Measurements from ENCODE around the gene FOXF2. TPM values are rescaled to one million over a fixed set of nuclear protein-coding genes. Genes with fewer than 3 reads are reported as not detected.
"Not testable (repeated sequence)": the region's sequence is repeated elsewhere in the genome, so short reads cannot be mapped to it uniquely, and the experiment has no call there.

FOXF2 gene
- total RNA-seq, 1 donor, result 8.1 TPM

DNA sequence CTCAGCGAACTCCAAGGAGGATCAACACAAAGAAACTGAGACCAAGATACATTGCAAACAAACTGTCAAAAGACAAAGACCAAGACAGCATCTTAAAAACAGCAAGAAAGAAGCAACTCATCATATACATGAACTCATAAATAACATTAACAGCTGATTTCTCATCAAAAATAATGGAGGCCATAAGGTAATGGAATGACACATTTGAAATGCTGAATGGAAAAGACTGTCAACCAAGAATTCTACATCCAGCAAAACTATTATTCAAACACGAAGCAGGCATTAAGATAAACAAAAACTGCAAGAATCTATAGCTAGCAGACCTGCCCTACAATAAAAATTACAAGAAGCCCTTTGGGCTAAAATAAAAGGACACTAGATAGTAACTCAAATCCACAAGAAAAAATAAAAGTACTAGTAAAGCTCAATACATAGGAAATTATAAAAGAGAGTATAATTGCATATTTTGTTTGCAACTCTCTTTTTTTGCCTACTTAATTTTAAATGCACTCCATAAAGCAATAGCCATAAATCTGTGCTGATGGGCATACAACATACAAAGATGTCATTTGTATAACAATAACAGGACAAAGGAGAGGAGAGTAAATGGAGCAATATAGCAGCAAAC is 37.9 kb upstream of the FOXF2 start:
- no peak overlapping the region for H3K4me3 ChIP-seq (ENCODE audit: low read depth, low read length)
- no peak for DNase-seq (ENCODE audit: low read depth)
- TF ChIP-seq, protein P1, sequence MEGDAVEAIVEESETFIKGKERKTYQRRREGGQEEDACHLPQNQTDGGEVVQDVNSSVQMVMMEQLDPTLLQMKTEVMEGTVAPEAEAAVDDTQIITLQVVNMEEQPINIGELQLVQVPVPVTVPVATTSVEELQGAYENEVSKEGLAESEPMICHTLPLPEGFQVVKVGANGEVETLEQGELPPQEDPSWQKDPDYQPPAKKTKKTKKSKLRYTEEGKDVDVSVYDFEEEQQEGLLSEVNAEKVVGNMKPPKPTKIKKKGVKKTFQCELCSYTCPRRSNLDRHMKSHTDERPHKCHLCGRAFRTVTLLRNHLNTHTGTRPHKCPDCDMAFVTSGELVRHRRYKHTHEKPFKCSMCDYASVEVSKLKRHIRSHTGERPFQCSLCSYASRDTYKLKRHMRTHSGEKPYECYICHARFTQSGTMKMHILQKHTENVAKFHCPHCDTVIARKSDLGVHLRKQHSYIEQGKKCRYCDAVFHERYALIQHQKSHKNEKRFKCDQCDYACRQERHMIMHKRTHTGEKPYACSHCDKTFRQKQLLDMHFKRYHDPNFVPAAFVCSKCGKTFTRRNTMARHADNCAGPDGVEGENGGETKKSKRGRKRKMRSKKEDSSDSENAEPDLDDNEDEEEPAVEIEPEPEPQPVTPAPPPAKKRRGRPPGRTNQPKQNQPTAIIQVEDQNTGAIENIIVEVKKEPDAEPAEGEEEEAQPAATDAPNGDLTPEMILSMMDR (IDR thresholded peaks at IDR 0.05; ENCODE audit: insufficient read depth, low read length), result no peak

DNA sequence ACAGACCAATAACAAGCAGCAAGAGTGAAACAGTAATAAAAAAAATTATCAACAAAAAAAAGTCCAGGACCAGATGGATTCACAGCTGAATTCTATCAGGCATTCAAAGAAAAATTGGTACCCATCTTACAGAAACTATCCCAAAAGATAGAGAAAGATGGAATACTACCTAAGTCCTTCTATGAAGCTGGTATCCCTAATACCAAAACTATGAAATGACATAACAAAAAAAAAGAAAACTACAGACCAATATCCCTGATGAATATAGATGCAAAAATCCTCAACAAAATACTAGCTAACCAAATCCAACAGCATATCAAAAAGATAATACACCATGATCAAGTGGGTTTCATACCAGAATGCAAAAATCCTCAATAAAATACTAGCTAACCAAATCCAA is 34.3 kb upstream of the FOXF2 start:
- H3K4me3 ChIP-seq (ENCODE audit: low read depth, low read length); DNase-seq (ENCODE audit: low read depth): not testable (repeated sequence)

DNA sequence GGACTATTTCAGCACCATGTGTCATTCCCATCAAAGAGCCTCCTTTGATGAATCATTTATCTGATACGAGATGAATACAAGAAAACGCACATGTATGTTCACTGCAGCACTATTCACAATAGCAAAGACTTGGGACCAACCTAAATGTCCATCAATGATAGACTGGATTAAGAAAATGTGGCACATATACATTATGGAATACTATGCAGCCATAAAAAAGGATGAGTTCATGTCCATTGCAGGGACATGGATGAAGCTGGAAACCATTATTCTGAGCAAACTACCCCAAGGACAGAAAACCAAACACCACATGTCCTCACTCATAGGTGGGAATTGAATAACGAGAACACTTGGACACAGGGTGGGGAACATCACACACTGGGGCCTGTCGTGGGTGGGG is 27.7 kb upstream of the FOXF2 start:
- DNase-seq (ENCODE audit: low read depth); H3K4me3 ChIP-seq (ENCODE audit: low read depth, low read length): not testable (repeated sequence)

DNA sequence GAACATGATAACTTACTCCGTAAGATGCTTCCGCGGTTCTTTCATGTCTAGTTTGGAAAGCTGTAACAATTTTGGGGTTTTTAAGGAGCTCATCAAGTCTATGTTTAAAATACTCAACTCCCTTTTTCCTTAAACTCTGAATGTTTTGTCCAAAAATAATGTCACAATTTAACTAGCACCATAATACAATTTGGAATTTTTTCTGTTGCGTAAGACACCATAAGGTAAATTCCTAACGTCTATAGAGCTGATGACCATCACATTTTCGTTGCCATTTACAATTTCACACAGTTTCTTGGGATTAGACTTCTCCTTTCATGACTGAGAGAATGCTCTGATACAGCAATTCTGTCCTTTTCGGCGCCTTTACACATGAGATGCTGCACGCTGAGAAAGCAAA is 26.7 kb upstream of the FOXF2 start:
- no peak overlapping the region for H3K4me3 ChIP-seq (ENCODE audit: low read depth, low read length)
- DNase-seq (ENCODE audit: low read depth), result no peak
- TF ChIP-seq, protein P1 (IDR thresholded peaks at IDR 0.05; ENCODE audit: insufficient read depth, low read length), result no peak

DNA sequence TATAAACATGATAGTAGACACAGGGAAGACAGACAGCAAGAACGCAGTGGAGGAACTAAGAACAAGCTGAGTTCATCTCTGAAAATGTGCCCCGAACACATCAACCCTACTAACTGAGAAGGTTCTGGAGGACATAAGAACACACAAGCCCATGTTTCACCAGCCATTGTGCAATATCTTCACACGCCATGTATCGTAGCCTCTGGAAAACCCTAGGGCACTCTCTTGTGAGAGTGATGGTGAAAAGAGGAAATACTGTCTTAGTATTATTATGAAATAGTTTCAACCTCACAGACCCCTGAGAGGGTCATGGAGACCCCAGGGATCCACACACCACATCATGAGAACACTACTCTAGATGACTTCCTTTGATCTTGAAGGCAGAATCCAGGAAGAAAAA is 26.1 kb upstream of the FOXF2 start:
- TF ChIP-seq, protein P1 (IDR thresholded peaks at IDR 0.05; ENCODE audit: insufficient read depth, low read length), result no peak
- no peak overlapping the region for H3K4me3 ChIP-seq (ENCODE audit: low read depth, low read length)
- no peak for DNase-seq (ENCODE audit: low read depth)

DNA sequence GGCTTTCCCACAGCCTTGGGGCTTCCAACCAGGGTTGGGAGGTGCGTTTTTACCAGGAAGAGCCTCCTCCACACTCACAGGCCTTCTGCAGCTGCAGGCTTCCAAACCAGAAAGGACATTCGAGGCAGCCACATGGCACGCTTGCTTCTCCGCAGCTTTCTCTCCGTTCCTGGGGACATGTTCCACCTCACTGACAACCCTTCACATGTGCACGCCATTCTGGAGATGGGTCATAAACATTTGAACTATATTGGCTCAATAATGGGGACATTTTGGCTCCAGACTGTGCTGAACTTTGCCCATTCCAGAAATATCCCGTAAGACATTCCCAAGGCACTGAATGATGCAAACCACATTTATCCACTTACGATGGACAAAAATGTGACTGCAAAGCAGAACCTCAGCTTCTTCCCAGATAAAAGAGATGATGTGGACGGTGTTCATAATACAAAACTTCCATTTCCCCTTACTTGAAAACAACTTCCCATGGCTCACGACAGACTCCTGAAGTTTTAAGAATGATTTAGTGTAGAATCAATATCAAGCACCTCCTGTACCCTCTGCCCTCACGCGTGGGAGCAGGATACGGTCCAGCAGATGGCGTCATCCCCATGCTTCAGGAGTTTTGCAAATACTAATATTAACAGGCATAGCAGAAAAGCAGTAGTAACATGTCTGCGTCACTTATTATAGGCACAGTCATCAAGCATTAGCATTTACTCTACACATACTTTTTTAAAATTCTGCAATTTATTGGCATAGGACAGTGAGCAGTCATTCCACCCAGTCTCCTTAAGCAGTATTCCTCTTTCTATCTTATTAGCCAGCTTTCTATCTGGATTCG is 25.4 kb upstream of the FOXF2 start:
- TF ChIP-seq, protein P1 (IDR thresholded peaks at IDR 0.05; ENCODE audit: insufficient read depth, low read length), result peak; percentile 27
- no peak overlapping the region for H3K4me3 ChIP-seq (ENCODE audit: low read depth, low read length)
- DNase-seq (ENCODE audit: low read depth), result peak; percentile 75

DNA sequence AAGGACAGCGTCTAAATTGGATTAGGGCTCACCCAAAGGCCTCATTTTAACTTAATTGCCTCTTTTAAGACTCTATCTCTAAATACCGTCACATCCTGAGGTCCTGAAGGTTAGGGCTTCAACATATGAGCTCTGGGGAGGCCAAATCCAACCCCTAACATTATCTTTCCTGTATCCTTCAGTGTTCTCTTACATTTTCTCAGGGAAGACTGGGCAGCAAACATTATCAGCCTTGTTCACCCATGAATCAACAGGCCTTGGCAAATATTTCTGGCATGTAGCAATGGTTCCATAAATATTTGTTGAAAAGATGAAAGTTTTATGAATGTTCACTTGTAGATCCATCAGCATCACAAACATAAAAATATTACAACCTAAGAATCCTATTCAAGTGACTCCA is 24.6 kb upstream of the FOXF2 start:
- DNase-seq (ENCODE audit: low read depth), result peak; percentile 56
- TF ChIP-seq, protein P1 (IDR thresholded peaks at IDR 0.05; ENCODE audit: insufficient read depth, low read length), result no peak
- no peak overlapping the region for H3K4me3 ChIP-seq (ENCODE audit: low read depth, low read length)

DNA sequence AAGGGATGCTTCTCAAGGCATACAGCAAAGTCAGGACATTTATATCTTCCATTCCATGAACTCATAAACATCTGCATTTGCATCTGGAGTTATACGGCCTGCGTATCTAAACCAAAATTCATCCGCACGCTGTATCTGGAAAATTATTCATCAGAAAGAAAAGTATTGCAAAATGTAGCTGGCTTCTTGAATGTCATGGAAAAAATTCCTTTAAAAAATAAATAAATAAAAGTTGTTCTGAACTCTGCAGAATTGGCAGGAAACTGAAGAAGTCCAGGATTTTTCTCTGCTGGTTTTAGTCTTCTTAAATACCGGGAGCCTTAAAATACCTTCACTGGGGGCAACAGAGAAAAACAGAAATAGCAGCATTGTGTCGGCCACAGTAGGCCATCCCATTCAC is 23.7 kb upstream of the FOXF2 start:
- no peak overlapping the region for H3K4me3 ChIP-seq (ENCODE audit: low read depth, low read length)
- DNase-seq (ENCODE audit: low read depth), result no peak
- TF ChIP-seq, protein P1 (IDR thresholded peaks at IDR 0.05; ENCODE audit: insufficient read depth, low read length), result no peak

Measured in fibroblast of the aortic adventitia (primary cell).